OCI-LY1 (cell line): ENCODE data around the gene PLCB4.

ENCODE experiments used
- H2AFZ ChIP-seq: fragments of 200-600 bp; sonication (generic), shearing (Covaris generic); 2 replicates; pipeline ENCODE4 v1.6.0; 2014; ENCODE audit warnings: antibody characterized with exemption, mild to moderate bottlenecking, low read length
- H3F3A ChIP-seq: fragments of 200-600 bp; sonication (generic), shearing (Covaris generic); 2 replicates; pipeline ENCODE4 v1.6.0; 2014; ENCODE audit warnings: mild to moderate bottlenecking, antibody characterized with exemption, low read length, moderate library complexity; ENCODE audit not compliant: insufficient read depth
- H3K27ac ChIP-seq: fragments of 200-600 bp; sonication (generic); 2 replicates; pipeline ENCODE4 v1.5.1; 2014; ENCODE audit warnings: low read length, mixed run types, mild to moderate bottlenecking, low read depth; ENCODE audit not compliant: poor library complexity, severe bottlenecking
- H3K27me3 ChIP-seq: fragments of 200-600 bp; sonication (generic); 2 replicates; pipeline ENCODE4 v1.6.0; 2014; ENCODE audit warnings: antibody characterized with exemption, mild to moderate bottlenecking, low read length, moderate library complexity; ENCODE audit not compliant: insufficient read depth
- H3K36me3 ChIP-seq: fragments of 200-600 bp; sonication (generic); 2 replicates; pipeline ENCODE4 v1.6.1; 2014; ENCODE audit warnings: mild to moderate bottlenecking, antibody characterized with exemption, low read length, moderate library complexity, mixed read lengths; ENCODE audit not compliant: insufficient read depth
- H3K4me1 ChIP-seq: fragments of 200-600 bp; sonication (generic); 2 replicates; pipeline ENCODE4 v1.5.1; 2014; ENCODE audit warnings: mild to moderate bottlenecking, low read length, moderate library complexity; ENCODE audit not compliant: insufficient read depth, severe bottlenecking
- H3K4me2 ChIP-seq: fragments of 200-600 bp; sonication (generic), shearing (Covaris generic); 2 replicates; pipeline ENCODE4 v1.6.1; 2014; ENCODE audit warnings: low read length
- H3K4me3 ChIP-seq: fragments of 200-600 bp; sonication (generic); 2 replicates; pipeline ENCODE4 v1.5.1; 2014; ENCODE audit warnings: low read length, low read depth, mild to moderate bottlenecking, mixed read lengths; ENCODE audit not compliant: poor library complexity, severe bottlenecking
- H3K79me2 ChIP-seq: fragments of 200-600 bp; shearing (Covaris generic); 2 replicates; pipeline ENCODE4 v1.6.1; 2016; ENCODE audit warnings: mixed run types, low read length, mixed read lengths; ENCODE audit not compliant: insufficient read depth
- H3K9ac ChIP-seq: fragments of 200-600 bp; sonication (generic), shearing (Covaris generic); 2 replicates; pipeline ENCODE4 v1.6.1; 2014; ENCODE audit warnings: mild to moderate bottlenecking, low read length, mixed read lengths
- H3K9me2 ChIP-seq: fragments of 200-600 bp; sonication (generic), shearing (Covaris generic); 2 replicates; pipeline ENCODE4 v1.6.1; 2014; ENCODE audit warnings: low read depth, mild to moderate bottlenecking, low read length, mixed read lengths
- H3K9me3 ChIP-seq: fragments of 200-600 bp; shearing (Covaris generic); 2 replicates; pipeline ENCODE4 v1.6.1; 2014; ENCODE audit warnings: low read length, mixed read lengths
- H4K20me1 ChIP-seq: fragments of 200-600 bp; sonication (generic), shearing (Covaris generic); 2 replicates; pipeline ENCODE4 v1.6.0; 2016; ENCODE audit warnings: mild to moderate bottlenecking, low read length; ENCODE audit not compliant: insufficient read depth
- EZH2 ChIP-seq: fragments of 200-600 bp; sonication (generic), shearing (Covaris generic); IDR thresholded peaks from 2 replicates; pipeline ENCODE4 v1.8.0; 2017; ENCODE audit warnings: borderline replicate concordance, mixed run types, mild to moderate bottlenecking, antibody characterized with exemption, low read length, moderate library complexity, mixed read lengths
- TF ChIP-seq, protein P1 (sequence below): fragments of 200-600 bp; sonication (generic), shearing (Covaris generic); IDR thresholded peaks from 2 replicates; pipeline ENCODE4 v1.5.1; 2017; ENCODE audit warnings: mild to moderate bottlenecking, antibody characterized with exemption, low read length, moderate library complexity, mixed read lengths

PLCB4 gene

DNA sequence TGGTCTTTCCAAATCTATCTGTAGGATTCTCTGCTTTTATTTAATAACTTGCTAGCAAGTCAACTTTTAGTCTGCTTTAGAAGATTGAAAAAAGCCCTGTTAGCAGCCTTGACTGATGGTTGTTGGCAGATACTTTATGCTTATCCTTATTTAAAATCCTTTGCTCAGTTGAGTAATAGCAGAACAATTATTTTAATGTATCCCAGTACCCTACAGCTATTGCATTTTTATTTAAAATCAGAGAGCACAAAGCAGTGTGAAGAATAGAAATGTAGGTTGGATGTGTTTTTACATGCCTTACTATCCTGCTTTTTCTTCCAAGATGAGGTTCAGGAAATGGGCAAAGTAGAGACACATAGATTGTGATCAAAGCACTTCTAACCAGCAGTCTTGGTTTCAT is 298.4 kb downstream of the PLCB4 start:
- no peaks in the 10 kb centered on the region for H3K9me2 ChIP-seq
- H3F3A ChIP-seq = no peaks in the 10 kb centered on the region
- H3K4me3 ChIP-seq = no peak overlapping the region
- no peaks in the 10 kb centered on the region for H3K4me1 ChIP-seq
- no peaks in the 10 kb centered on the region for H3K36me3 ChIP-seq
- no peak overlapping the region for H3K9ac ChIP-seq
- no peaks in the 10 kb centered on the region for H4K20me1 ChIP-seq
- no peak overlapping the region for H3K27ac ChIP-seq
- no peak overlapping the region for H3K4me2 ChIP-seq
- H3K27me3 ChIP-seq = no peaks in the 10 kb centered on the region
- H3K9me3 ChIP-seq = no peaks in the 10 kb centered on the region
- no peak overlapping the region for H2AFZ ChIP-seq
- no peaks in the 10 kb centered on the region for H3K79me2 ChIP-seq
- no peak for TF ChIP-seq EZH2
- TF ChIP-seq, protein P1, sequence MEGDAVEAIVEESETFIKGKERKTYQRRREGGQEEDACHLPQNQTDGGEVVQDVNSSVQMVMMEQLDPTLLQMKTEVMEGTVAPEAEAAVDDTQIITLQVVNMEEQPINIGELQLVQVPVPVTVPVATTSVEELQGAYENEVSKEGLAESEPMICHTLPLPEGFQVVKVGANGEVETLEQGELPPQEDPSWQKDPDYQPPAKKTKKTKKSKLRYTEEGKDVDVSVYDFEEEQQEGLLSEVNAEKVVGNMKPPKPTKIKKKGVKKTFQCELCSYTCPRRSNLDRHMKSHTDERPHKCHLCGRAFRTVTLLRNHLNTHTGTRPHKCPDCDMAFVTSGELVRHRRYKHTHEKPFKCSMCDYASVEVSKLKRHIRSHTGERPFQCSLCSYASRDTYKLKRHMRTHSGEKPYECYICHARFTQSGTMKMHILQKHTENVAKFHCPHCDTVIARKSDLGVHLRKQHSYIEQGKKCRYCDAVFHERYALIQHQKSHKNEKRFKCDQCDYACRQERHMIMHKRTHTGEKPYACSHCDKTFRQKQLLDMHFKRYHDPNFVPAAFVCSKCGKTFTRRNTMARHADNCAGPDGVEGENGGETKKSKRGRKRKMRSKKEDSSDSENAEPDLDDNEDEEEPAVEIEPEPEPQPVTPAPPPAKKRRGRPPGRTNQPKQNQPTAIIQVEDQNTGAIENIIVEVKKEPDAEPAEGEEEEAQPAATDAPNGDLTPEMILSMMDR = no peak

DNA sequence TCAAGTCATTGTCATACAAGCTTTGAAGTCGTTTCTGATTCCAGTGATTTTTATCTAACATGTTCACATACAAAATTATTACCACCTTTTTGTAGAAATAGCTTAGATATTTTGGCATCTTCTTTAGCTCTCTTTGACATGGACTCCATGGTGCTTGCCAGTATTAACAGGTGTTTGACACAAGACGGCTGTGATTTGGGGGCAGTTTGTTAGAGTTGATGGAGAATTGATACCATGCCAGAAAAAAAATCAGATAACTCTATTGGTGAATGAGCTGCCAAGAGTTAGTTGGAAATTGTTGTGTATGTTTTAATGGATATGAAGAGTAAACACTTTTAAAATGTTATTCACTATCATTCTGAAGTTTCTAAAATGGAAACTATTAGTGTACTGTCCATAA is 298.9 kb downstream of the PLCB4 start:
- Histone ChIP-seq H3K27me3 (no peaks in the 10 kb centered on the region), H3K4me1 (no peaks in the 10 kb centered on the region), H4K20me1 (no peaks in the 10 kb centered on the region), H3K9me3 (no peaks in the 10 kb centered on the region), H3K9me2 (no peaks in the 10 kb centered on the region), H3K4me2 (no peak overlapping the region), H3F3A (no peaks in the 10 kb centered on the region), H3K27ac (no peak overlapping the region), H2AFZ (no peak overlapping the region), H3K79me2 (no peaks in the 10 kb centered on the region), H3K36me3 (no peaks in the 10 kb centered on the region), H3K9ac (no peak overlapping the region), H3K4me3 (no peak overlapping the region)
- TF ChIP-seq, protein P1 = no peak
- TF ChIP-seq EZH2 = no peak

DNA sequence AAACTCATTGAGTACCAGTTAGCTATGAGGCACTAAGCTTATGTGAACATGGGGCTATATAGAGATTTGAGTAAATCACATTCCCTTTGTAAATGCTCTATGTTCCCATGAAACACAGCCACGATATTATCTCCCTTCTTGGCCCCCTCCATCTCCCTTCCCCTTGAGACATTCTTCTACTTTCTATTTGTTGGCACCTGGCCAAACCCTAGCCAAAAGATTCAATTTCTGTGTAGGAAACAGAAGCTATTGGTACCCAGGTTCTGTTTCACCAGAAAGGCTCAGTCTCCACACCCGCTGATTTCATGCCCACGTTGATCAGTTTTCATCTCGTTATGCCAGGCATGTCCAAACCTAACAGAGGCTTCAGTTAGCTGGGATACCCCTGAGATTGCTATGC is 300.0 kb downstream of the PLCB4 start:
- no peak overlapping the region for H3K4me3 ChIP-seq
- H3K4me2 ChIP-seq = no peak overlapping the region
- H3K79me2 ChIP-seq = no peaks in the 10 kb centered on the region
- H3K36me3 ChIP-seq = no peaks in the 10 kb centered on the region
- H3K9me2 ChIP-seq = no peaks in the 10 kb centered on the region
- H3K27ac ChIP-seq = no peak overlapping the region
- TF ChIP-seq, protein P1 = no peak
- no peak for TF ChIP-seq EZH2
- no peaks in the 10 kb centered on the region for H3K4me1 ChIP-seq
- no peaks in the 10 kb centered on the region for H3F3A ChIP-seq
- H3K9ac ChIP-seq = no peak overlapping the region
- H3K27me3 ChIP-seq = no peaks in the 10 kb centered on the region
- no peak overlapping the region for H2AFZ ChIP-seq
- no peaks in the 10 kb centered on the region for H3K9me3 ChIP-seq
- no peaks in the 10 kb centered on the region for H4K20me1 ChIP-seq
